K562 (cell line): Measurements from ENCODE around the gene KMT5B. TPM values are rescaled to one million over a fixed set of nuclear protein-coding genes. Genes with fewer than 3 reads are reported as not detected.

Experiments
- ATAC-seq: fragments of 200-7000 bp; cut with Tn5 transposase; 3 replicates; pipeline ENCODE4 v1.9.1; 2020; ENCODE audit warnings: moderate library complexity
- BruUV-seq: library from RNA; stranded (reverse); fragments of 400-500 nt; replicated peaks from 2 replicates; lab custom pipeline; 2021; lab: Mats Ljungman, UMichigan
- CTCF ChIA-PET: fragments of 300-600 bp; formaldehyde crosslinking; extraction: SDS; loops from one replicate; lab custom pipeline; 2021; ENCODE audit warnings: low intra/inter-chr PET ratio; lab: Yijun Ruan, JAX
- POLR2A ChIA-PET: fragments of 300-600, 350-650 bp; sonication (Branson Sonifier 250); formaldehyde crosslinking; extraction: SDS; loops from one replicate; lab custom pipeline; 2021; ENCODE audit warnings: antibody characterized with exemption, inconsistent platforms; lab: Yijun Ruan, JAX
- DNase-seq, 4 experiments: peaks; one replicate each; pipeline versions ENCODE4 v3.0.0 to v3.0.0-alpha.2; 2011 to 2018; ENCODE audit warnings: low spot score in 3 of 4, mixed read lengths in 3 of 4; ENCODE audit errors: extremely low read depth in 1 of 4
- FAIRE-seq: peaks from 2 replicates; lab custom pipeline; 2011; peaks lifted over from hg19 to GRCh38; lab: Jason Lieb, UNC
- H2AFZ ChIP-seq: 2 replicates; pipeline ENCODE4 v1.6.0; 2011; ENCODE audit warnings: low read depth, low read length, control low read depth, inconsistent platforms
- H3K27ac ChIP-seq: fragments of 200-600 bp; 3 replicates; pipeline ENCODE4 v1.8.0; 2011; ENCODE audit warnings: low read depth, mild to moderate bottlenecking, control low read depth, inconsistent platforms, low read length, moderate library complexity, mixed read lengths; ENCODE audit errors: extremely low read depth
- H3K27me3 ChIP-seq, 2 experiments: fragments of 300-600 bp in 1 of 2; 2 replicates in 1 of 2; 3 replicates in 1 of 2; pipeline versions ENCODE4 v1.6.0 to v1.8.0; 2011; ENCODE audit warnings: inconsistent platforms in 2 of 2, low read length in 2 of 2, mild to moderate bottlenecking in 1 of 2, mixed read lengths in 1 of 2, moderate library complexity in 1 of 2; ENCODE audit not compliant: control insufficient read depth in 2 of 2, insufficient read depth in 2 of 2
- H3K36me3 ChIP-seq: fragments of 300-600 bp; 3 replicates; pipeline ENCODE4 v1.8.0; 2011; ENCODE audit warnings: mild to moderate bottlenecking, low read length, inconsistent platforms; ENCODE audit not compliant: control insufficient read depth, insufficient read depth
- H3K4me1 ChIP-seq, 2 experiments: fragments of 200-600 bp in 1 of 2; replicated peaks in 1 of 2; 2 replicates in 1 of 2; 3 replicates in 1 of 2; pipeline versions ENCODE4 v1.5.1 to v1.8.0; 2011; ENCODE audit warnings: inconsistent platforms in 2 of 2, low read length in 2 of 2, mild to moderate bottlenecking in 1 of 2, mixed read lengths in 1 of 2, moderate library complexity in 1 of 2; ENCODE audit not compliant: control insufficient read depth in 2 of 2, insufficient read depth in 2 of 2
- H3K4me2 ChIP-seq: 2 replicates; pipeline ENCODE4 v1.6.1; 2011; ENCODE audit warnings: low read length, control low read depth, inconsistent platforms, mixed read lengths; ENCODE audit not compliant: insufficient read depth
- H3K4me3 ChIP-seq: fragments of 200-600 bp; sonication (generic), shearing (Covaris generic); 2 replicates; pipeline ENCODE4 v1.5.1; 2016; ENCODE audit warnings: control low read depth, inconsistent platforms
- H3K79me2 ChIP-seq: fragments of 200-600 bp; 3 replicates; pipeline ENCODE4 v1.8.0; 2011; ENCODE audit warnings: low read length, inconsistent platforms; ENCODE audit not compliant: control insufficient read depth, insufficient read depth
- H3K9ac ChIP-seq, 2 experiments: 2 replicates each; pipeline versions ENCODE4 v1.6.0 to v1.6.1; 2011; ENCODE audit warnings: low read depth in 2 of 2, low read length in 2 of 2, control low read depth in 1 of 2, inconsistent platforms in 1 of 2, mild to moderate bottlenecking in 1 of 2, mixed read lengths in 1 of 2; ENCODE audit not compliant: insufficient read depth in 1 of 2
- H3K9me1 ChIP-seq: one replicate; pipeline ENCODE4 v1.6.0; 2011; ENCODE audit warnings: inconsistent platforms, mild to moderate bottlenecking, low read length, moderate library complexity; ENCODE audit not compliant: control insufficient read depth, insufficient read depth
- H3K9me3 ChIP-seq: replicated peaks from 2 replicates; pipeline ENCODE4 v1.5.1; 2011; ENCODE audit warnings: low read depth, low read length, inconsistent platforms; ENCODE audit not compliant: control insufficient read depth, insufficient read depth
- H4K20me1 ChIP-seq: replicated peaks from 2 replicates; pipeline ENCODE4 v1.6.1; 2011; ENCODE audit warnings: low read length, inconsistent platforms, mixed read lengths; ENCODE audit not compliant: control insufficient read depth, insufficient read depth
- EP400 ChIP-seq: fragments of 450-650 bp; IDR thresholded peaks from 2 replicates; pipeline ENCODE4 v1.6.1; 2017; ENCODE audit warnings: antibody characterized with exemption, mild to moderate bottlenecking, moderate library complexity
- KAT8 ChIP-seq: fragments of 450-650 bp; IDR thresholded peaks from 2 replicates; pipeline ENCODE4 v1.6.1; 2016; ENCODE audit warnings: low read depth, mild to moderate bottlenecking
- NCOA6 ChIP-seq: fragments of 450-650 bp; IDR thresholded peaks from 2 replicates; pipeline ENCODE4 v1.6.1; 2017; ENCODE audit warnings: mild to moderate bottlenecking
- POLR2AphosphoS2 ChIP-seq: IDR thresholded peaks from 2 replicates; pipeline ENCODE4 v1.6.1; 2012; ENCODE audit warnings: low read length, improper control_type of control experiment
- POU5F1 ChIP-seq: fragments of 150-350 bp; IDR thresholded peaks from 2 replicates; pipeline ENCODE4 v1.6.1; 2014; ENCODE audit warnings: borderline replicate concordance, low read length, low read depth, mild to moderate bottlenecking; ENCODE audit not compliant: partially characterized antibody
- PRMT5 ChIP-seq: sonication (generic); formaldehyde crosslinking; IDR thresholded peaks from 2 replicates; pipeline ENCODE4 v1.5.0; 2020; ENCODE audit warnings: missing genetic modification reagents
- RB1 ChIP-seq: fragments of 450-650 bp; IDR thresholded peaks from 2 replicates; pipeline ENCODE4 v1.6.1; 2017; ENCODE audit warnings: low read depth, mild to moderate bottlenecking
- SAP30 ChIP-seq: fragments of 200-600 bp; sonication (generic); IDR thresholded peaks from 2 replicates; pipeline ENCODE4 v1.6.1; 2012; ENCODE audit warnings: borderline replicate concordance, low read depth, mild to moderate bottlenecking, moderate library complexity, low read length, control low read depth, inconsistent platforms; ENCODE audit not compliant: insufficient read depth, poor library complexity, severe bottlenecking
- SETDB1 ChIP-seq: IDR thresholded peaks from one replicate; pipeline ENCODE4 v1.6.1; 2012; ENCODE audit warnings: low read length, control low read depth, inconsistent platforms
- SNRNP70 ChIP-seq: fragments of 200-400 bp; formaldehyde crosslinking; optimal IDR thresholded peaks from 2 replicates; pipeline ENCODE3; 2017; ENCODE audit warnings: low read depth, low read length
- XRCC5 ChIP-seq: fragments of 200-400 bp; formaldehyde crosslinking; IDR thresholded peaks from 2 replicates; pipeline ENCODE4 v1.6.1; 2017; ENCODE audit warnings: low read depth, mild to moderate bottlenecking, low read length
- ZNF121 ChIP-seq: sonication (generic); formaldehyde crosslinking; conservative IDR thresholded peaks from 2 replicates; pipeline ENCODE4 v1.8.0; 2022; ENCODE audit warnings: missing genetic modification reagents
- in situ Hi-C: fragments of 300-500 bp; cut with MboI; formaldehyde crosslinking; loops from 4 replicates; pipeline ENCODE4 v1.15.0; 2018; ENCODE audit warnings: inconsistent platforms, mixed read lengths
- intact Hi-C: fragments of 100-400 bp; cut with micrococcal nuclease; formaldehyde crosslinking; loops from 2 replicates; pipeline ENCODE4 v1.14.2; 2022
- polyA plus RNA-seq, 8 experiments: library from polyadenylated mRNA; depleted of rRNA in 4 of 8; stranded (reverse) in 5 of 8; unstranded in 3 of 8; fragments of >200 nt; fragmentation: Nextera tagmentation in 2 of 8; fragmentation: Illumina TruSeq in 1 of 8; extraction: Ambion mirVana in 2 of 8; extraction: Trizol in 1 of 8; gene quantifications; 2 replicates each; pipeline versions ENCODE4 v1.2.1 to v1.2.3, GENCODE V29; 2011 to 2014; ENCODE audit warnings: inconsistent platforms in 1 of 8, missing spikeins in 1 of 8
- total RNA-seq, 7 experiments: library from RNA; depleted of rRNA in 6 of 7; stranded (reverse); fragments of >200 nt in 6 of 7; fragmentation: Illumina TruSeq in 2 of 7; extraction: Trizol in 2 of 7; gene quantifications; 2 replicates each; pipeline versions ENCODE4 v1.2.1 to v1.2.3, GENCODE V29; 2011 to 2021; ENCODE audit warnings: low replicate concordance in 1 of 7
- TF ChIP-seq, protein P1 (sequence below): fragments of 250-450 bp; sonication (Bioruptor Pico); IDR thresholded peaks from 2 replicates; pipeline ENCODE4 v1.4.0; 2020; ENCODE audit warnings: mild to moderate bottlenecking
- TF ChIP-seq, protein P2 (sequence below): fragments of 250-450 bp; sonication (Bioruptor Pico); IDR thresholded peaks from 2 replicates; pipeline ENCODE4 v1.8.0; 2021; ENCODE audit warnings: moderate library complexity, mild to moderate bottlenecking, inconsistent platforms

Gene KMT5B
- total and polyA plus RNA-seq, 9 of the 15 experiments (the other 6 are each of a cell fraction or from before 2014, with no cell fraction given) = 7.3 to 27.3 (median 20.9) TPM

DNA sequence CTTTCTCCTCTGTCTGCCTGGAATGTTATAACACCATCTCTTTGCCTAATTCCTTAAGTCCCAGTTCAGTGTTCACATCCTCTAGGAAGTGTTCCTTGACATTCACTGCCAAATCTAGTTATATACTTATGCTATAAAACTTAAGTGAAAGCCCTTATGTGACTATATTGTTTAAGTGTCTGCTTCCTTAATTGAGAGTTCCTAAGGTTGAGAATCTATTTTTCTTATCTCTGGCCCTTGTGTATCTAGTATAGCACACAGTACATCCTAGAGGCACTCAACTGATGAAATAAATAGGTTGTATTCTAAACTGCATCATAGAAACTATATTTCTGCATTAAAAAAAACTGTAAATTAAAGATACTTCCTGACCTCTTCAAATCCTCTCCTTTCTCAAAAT lies 16.9 kb downstream of the KMT5B start:
- Histone ChIP-seq H3K9me3 (no peaks in the 10 kb centered on the region), H3K4me2 (no peak overlapping the region), H3K9me1 (no peaks in the 10 kb centered on the region), H3K4me1 (no peaks in the 10 kb centered on the region), H4K20me1 (peaks cover 15% of the 10 kb centered on the region; the same call in 1 of the 2 replicates), H3K4me3 (no peak overlapping the region), H3K9ac (no peak overlapping the region), H2AFZ (no peak overlapping the region), H3K27me3 (no peaks in the 10 kb centered on the region), H3K36me3 (no peaks in the 10 kb centered on the region), H3K79me2 (peaks cover 59% of the 10 kb centered on the region), H3K27ac (no peak overlapping the region)
- no TSS peak for BruUV-seq
- in situ Hi-C loops (no loop called here), intact Hi-C loops (no loop called here)
- DNase-seq = no peak
- ChIA-PET CTCF (no interaction called here), POLR2A (no interaction called here)
- TF ChIP-seq ZNF121 (CRISPR knock-in tag) = no peak
- no peak for TF ChIP-seq PRMT5
- TF ChIP-seq KAT8 = no peak
- TF ChIP-seq POU5F1 = no peak
- no peak for TF ChIP-seq SNRNP70
- no peak for TF ChIP-seq XRCC5
- no peak for TF ChIP-seq EP400
- no peak for TF ChIP-seq SAP30
- no peak for TF ChIP-seq POLR2AphosphoS2
- no peak for TF ChIP-seq NCOA6
- TF ChIP-seq SETDB1 = no peak
- TF ChIP-seq, protein P1, sequence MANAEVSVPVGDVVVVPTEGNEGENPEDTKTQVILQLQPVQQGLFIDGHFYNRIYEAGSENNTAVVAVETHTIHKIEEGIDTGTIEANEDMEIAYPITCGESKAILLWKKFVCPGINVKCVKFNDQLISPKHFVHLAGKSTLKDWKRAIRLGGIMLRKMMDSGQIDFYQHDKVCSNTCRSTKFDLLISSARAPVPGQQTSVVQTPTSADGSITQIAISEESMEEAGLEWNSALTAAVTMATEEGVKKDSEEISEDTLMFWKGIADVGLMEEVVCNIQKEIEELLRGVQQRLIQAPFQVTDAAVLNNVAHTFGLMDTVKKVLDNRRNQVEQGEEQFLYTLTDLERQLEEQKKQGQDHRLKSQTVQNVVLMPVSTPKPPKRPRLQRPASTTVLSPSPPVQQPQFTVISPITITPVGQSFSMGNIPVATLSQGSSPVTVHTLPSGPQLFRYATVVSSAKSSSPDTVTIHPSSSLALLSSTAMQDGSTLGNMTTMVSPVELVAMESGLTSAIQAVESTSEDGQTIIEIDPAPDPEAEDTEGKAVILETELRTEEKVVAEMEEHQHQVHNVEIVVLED (CRISPR knock-in tag) = no peak
- TF ChIP-seq, protein P2, sequence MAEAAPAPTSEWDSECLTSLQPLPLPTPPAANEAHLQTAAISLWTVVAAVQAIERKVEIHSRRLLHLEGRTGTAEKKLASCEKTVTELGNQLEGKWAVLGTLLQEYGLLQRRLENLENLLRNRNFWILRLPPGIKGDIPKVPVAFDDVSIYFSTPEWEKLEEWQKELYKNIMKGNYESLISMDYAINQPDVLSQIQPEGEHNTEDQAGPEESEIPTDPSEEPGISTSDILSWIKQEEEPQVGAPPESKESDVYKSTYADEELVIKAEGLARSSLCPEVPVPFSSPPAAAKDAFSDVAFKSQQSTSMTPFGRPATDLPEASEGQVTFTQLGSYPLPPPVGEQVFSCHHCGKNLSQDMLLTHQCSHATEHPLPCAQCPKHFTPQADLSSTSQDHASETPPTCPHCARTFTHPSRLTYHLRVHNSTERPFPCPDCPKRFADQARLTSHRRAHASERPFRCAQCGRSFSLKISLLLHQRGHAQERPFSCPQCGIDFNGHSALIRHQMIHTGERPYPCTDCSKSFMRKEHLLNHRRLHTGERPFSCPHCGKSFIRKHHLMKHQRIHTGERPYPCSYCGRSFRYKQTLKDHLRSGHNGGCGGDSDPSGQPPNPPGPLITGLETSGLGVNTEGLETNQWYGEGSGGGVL (CRISPR knock-in tag) = no peak
- no peak for TF ChIP-seq RB1
- FAIRE-seq = no peak
- no peak for ATAC-seq
